Osteocyte (in vitro differentiated cells): ENCODE data around the gene RAD54L. TPM values are rescaled to one million over a fixed set of nuclear protein-coding genes. Genes with fewer than 3 reads are reported as not detected.

Source experiments
- DNase-seq: peaks from one replicate; pipeline ENCODE4 v3.0.0; 2021; ENCODE audit warnings: mixed read lengths; ENCODE audit not compliant: unreplicated experiment; ENCODE audit errors: extremely low spot score
- H3K27ac Mint-ChIP-seq: one replicate; pipeline ENCODE4 v1.8.0; 2021; ENCODE audit warnings: mild to moderate bottlenecking, mixed read lengths; ENCODE audit not compliant: unreplicated experiment
- H3K27me3 Mint-ChIP-seq: one replicate; pipeline ENCODE4 v1.8.0; 2021; ENCODE audit warnings: mixed read lengths; ENCODE audit not compliant: unreplicated experiment
- H3K36me3 Mint-ChIP-seq: one replicate; pipeline ENCODE4 v1.8.0; 2021; ENCODE audit warnings: mixed read lengths; ENCODE audit not compliant: unreplicated experiment
- H3K4me1 Mint-ChIP-seq: one replicate; pipeline ENCODE4 v1.8.0; 2021; ENCODE audit warnings: mixed read lengths; ENCODE audit not compliant: unreplicated experiment
- H3K4me3 Mint-ChIP-seq: one replicate; pipeline ENCODE4 v1.8.0; 2021; ENCODE audit warnings: mild to moderate bottlenecking, moderate library complexity, mixed read lengths; ENCODE audit not compliant: unreplicated experiment
- H3K9me3 Mint-ChIP-seq: one replicate; pipeline ENCODE4 v1.8.0; 2021; ENCODE audit warnings: mixed read lengths; ENCODE audit not compliant: unreplicated experiment
- CTCF ChIP-seq: fragments of 200-600 bp; sonication (generic); IDR thresholded peaks from 2 replicates; pipeline ENCODE4 v1.5.0; 2021; ENCODE audit warnings: antibody characterized with exemption, mild to moderate bottlenecking, moderate library complexity
- total RNA-seq: library from RNA; stranded (reverse); gene quantifications from 2 replicates; pipeline ENCODE4 v1.2.1, GENCODE V29; 2021

RAD54L gene
- total RNA-seq, 1 donor from 2014 or later = 4.2 TPM

- Mint-ChIP-seq H3K27me3 (no peaks in the 10 kb centered on the region), H3K9me3 (no peaks in the 10 kb centered on the region), H3K4me1 (no peaks in the 10 kb centered on the region), H3K36me3 (peaks cover 23% of the 10 kb centered on the region), H3K27ac (no peak overlapping the region), H3K4me3 (no peak overlapping the region)
- TF ChIP-seq CTCF = no peak
- no peak for DNase-seq
Measured at GRCh38 chr1:46280092-46280491, 32.5 kb downstream of the RAD54L start.

- Mint-ChIP-seq H3K4me3 (no peak overlapping the region), H3K36me3 (peaks cover 27% of the 10 kb centered on the region), H3K27me3 (no peaks in the 10 kb centered on the region), H3K9me3 (no peaks in the 10 kb centered on the region), H3K4me1 (no peaks in the 10 kb centered on the region), H3K27ac (no peak overlapping the region)
- no peak for TF ChIP-seq CTCF
- no peak for DNase-seq
Measured at GRCh38 chr1:46281021-46281420, 33.5 kb downstream of the RAD54L start.

DNA sequence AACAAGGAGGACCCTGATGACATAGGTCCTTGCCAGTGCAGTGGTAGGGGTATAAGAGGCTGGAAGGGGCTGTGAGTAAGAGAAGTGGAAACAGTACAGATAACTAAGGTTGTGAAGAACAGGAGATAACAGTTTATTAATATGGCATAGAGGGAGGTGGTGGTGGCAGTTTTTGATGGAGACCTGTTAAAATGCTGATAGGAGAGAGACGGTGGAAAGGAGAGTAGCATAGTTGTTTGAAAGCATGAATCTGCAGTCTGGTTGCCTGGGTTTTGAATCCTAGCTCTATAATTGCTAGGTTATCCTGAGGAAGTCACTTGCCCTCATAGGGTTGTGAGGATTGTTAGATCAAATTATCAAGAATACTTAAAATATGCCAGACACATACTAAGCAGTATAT, 36.5 kb downstream of the RAD54L start:
- H3K9me3 Mint-ChIP-seq = no peaks in the 10 kb centered on the region
- H3K4me3 Mint-ChIP-seq = no peak overlapping the region
- no peaks in the 10 kb centered on the region for H3K27me3 Mint-ChIP-seq
- H3K36me3 Mint-ChIP-seq = peaks cover 35% of the 10 kb centered on the region
- TF ChIP-seq CTCF = no peak
- no peak overlapping the region for H3K27ac Mint-ChIP-seq
- DNase-seq = no peak
- no peaks in the 10 kb centered on the region for H3K4me1 Mint-ChIP-seq

DNA sequence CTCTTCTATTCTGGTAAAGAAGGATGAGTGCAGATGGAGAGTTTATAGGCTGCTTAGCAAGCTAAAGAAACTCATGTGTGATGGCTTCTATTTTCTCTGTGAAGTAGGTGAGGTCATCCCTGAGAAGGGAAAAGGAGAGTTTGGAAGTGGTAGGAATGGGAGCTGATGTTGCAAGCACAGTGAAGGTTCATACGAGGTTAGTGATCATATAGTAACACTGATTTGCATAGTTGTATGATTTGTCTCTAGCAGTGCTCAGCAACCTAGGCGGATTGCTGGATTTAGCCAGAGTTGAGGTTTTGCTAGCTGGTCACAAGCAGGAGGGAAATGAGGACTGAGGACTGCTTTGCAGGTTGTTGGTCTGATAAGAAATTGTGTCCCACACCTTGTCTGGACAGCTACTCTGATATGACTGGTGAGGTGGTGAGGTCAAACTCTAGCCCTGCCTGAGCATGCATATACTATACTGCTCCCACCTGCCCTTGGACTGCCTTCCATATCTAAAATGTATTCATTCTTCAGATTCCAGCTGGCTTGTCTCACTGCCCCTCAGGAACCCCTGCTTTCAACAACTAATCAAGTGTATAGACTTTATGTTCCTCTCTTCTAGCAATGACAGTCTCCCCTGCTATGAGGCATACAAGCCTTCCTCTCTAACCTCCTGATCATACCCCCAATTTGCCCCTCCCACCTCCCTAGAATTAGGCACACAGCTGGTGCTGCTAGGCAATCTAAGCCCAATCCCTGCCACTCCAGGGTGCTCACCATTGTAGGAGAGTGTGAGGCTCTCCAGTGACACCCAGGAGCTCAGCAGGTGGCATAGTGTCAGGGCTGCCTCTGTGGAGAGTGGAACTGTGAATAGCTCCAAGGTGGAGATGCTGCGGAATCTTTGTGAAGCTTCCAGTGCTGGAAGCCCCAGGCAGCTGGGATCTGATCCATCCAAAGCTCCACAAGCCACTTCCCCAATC, 37.3 kb downstream of the RAD54L start:
- no peak for DNase-seq
- Mint-ChIP-seq H3K4me1 (no peaks in the 10 kb centered on the region), H3K27ac (no peak overlapping the region), H3K27me3 (no peaks in the 10 kb centered on the region), H3K9me3 (no peaks in the 10 kb centered on the region), H3K4me3 (no peak overlapping the region), H3K36me3 (peaks cover 35% of the 10 kb centered on the region)
- TF ChIP-seq CTCF = no peak

DNA sequence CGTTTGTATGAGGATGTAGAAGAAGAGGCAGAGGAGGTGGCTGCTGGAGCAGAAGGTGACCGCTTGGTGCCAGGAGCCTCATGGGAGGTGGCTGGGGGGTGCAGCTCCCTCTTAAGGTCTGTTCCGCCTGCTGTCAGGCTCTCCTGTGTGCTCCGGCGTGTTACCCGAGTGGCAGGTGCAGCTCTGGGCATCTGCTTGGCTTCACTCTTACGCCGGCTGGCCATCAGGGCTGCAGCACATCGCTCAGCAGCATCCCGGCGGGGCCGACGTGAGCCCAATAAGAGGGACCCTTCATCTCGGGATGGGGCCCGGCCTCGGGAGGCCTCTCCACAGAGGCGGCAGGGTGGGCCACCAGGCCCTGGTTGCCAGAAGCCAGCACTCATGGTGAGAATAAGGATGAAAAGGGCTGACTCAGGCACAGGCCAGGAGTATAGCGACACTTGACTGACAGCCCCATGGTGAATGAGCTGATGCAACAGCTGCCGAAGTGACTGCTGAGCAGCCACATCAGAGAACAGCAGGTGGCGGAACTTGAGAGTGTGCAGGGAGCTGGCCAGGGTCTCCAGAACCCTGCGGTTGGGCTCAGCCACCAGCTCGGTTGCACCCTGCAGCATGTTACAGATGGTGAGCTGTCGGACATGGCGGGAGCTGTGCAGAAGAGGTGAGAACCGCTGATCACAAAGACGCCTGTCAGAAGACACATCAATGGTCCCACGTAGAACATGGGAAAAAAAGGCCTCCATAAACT, 38.3 kb downstream of the RAD54L start:
- Mint-ChIP-seq H3K9me3 (no peaks in the 10 kb centered on the region), H3K36me3 (peaks cover 32% of the 10 kb centered on the region), H3K27me3 (no peaks in the 10 kb centered on the region), H3K4me1 (no peaks in the 10 kb centered on the region), H3K27ac (no peak overlapping the region), H3K4me3 (no peak overlapping the region)
- no peak for TF ChIP-seq CTCF
- no peak for DNase-seq
